HG03095 (cell line): ENCODE data around the gene CCDC40.

ENCODE experiments used
- ATAC-seq: cut with Tn5 transposase; IDR thresholded peaks from one replicate; pipeline ENCODE4 v1.9.1; 2021; ENCODE audit warnings: moderate library complexity; ENCODE audit not compliant: unreplicated experiment

CCDC40 gene

DNA sequence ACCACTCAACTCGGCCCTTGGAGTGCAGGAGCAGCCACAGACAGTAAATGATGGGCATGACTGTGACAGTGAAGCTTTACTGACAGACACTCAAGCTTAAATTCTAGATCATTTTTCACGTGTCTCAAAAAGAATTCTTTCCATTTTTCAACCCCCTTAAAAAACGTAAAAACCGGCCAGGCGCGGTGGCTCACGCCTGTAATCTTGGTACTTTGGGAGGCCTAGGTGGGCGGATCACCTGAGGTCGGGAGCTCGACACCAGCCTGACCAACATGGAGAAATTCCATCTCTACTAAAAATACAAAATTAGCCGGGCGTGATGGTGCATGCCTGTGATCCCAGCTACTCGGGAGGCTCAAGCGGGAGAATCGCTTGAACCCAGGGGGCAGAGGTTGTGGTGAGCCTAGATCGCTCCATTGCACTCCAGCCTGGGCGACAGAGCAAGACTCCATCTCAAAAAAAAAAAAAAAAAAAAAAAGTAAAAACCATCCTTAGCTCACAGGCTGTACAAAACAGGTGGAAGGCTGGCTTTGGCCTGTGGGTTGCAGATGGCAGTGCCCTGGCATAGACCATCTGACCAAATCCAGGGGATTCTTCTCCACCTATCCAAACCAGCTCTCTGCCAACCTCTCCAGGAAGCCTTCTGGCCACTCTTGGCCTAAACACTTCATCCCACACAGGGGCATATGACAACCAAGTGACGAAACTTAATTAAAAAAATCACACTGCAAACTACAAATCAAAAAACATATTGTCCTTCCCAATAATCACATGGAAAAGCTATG is 19.0 kb upstream of the CCDC40 start:
- no peak for ATAC-seq

- no peak for ATAC-seq
Measured at GRCh38 chr17:80018917-80019651, 17.4 kb upstream of the CCDC40 start.

DNA sequence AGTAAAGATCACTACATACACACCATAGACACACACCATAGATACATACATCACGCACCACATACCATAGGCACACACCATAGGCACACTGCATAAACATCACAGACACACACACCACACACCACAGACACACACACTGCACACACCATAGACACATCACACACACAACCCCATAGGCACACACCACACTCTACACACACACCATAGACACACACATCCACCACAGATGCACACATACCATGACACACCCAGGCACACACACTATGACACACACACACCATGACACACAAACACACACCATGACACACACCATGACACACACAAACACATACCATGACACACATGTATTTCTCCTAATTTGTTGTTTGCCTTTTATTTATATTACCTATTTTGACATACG is 14.8 kb upstream of the CCDC40 start:
- no peak for ATAC-seq

DNA sequence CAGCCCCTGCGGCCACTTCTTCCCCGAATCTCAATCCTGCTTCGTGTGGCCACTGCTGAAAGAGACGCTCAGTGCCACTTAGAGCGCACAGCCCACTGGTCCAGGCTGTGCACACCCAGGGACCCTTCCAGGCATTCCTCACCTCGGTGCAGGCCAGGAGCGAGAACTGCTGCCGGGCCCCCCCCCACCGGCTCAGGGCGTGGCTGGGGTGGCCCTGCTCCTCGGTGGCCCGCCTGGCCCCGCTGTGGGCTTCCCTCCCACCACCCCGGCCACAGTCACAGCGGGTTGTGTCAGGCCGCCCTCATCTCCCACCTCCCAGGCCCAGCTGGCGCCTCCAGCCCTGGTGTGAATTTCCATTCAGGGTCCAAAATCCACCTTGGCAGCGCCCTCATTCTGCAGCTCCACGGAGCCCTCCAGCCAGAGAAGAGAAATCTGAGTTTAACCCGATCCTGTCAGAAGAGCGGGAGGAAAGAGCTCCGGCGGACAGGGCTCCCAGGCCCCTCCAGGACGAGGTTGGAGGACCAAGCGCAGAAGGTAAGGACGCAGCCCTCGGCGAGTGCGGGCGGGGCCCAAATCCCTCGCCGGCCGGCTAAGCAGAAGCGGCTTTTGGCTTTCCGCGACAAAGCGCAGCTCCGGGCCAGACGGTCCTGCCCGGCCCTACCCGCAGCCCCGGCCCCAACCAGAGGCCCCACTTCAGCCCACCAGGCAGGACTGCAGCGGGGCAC is 12.8 kb upstream of the CCDC40 start:
- ATAC-seq = no peak

DNA sequence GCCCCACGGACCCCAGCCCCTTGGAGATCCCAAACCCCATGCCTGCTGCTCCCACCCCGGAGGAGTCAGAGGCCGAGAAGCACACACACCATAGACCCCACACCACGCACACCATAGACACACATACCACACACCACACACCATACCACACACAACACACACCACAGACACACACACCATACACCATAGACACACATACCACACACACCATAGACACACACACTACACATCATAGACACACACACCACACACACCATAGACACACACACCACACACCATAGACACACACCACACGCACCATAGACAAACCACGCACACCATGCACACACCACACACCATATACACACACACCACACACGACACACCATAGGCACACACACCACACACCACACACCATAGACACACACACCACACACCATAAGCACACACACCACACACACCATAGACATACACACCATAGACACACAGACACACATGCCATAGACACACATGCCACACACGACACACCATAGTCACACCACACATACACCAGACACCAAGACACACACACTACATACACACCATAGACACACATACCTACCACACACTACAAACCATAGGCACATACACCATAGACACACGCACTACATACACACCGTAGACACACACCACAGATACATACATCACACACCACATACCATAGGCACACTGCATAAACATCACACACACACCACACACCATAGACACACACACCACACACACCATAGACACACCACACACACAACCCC is 12.1 kb upstream of the CCDC40 start:
- no peak for ATAC-seq

DNA sequence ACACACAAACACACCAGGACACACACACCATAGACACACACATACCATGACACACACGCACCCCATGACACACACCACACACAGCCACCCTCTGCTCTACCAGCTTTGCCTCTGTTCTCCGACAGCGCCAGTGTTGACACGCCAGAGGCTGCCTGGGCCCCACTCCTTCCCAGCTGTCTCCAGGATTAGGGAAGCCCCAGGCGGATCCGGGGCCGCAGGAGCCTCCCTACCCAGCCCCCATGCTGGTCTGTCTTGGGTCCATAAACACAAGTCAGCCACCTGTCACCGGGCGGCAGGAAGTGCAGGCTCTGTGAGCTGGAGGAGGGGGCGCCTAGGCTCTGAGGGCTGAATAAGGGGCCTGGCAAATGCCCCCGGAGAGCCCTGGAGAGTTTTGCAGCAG is 11.3 kb upstream of the CCDC40 start:
- ATAC-seq = no peak

DNA sequence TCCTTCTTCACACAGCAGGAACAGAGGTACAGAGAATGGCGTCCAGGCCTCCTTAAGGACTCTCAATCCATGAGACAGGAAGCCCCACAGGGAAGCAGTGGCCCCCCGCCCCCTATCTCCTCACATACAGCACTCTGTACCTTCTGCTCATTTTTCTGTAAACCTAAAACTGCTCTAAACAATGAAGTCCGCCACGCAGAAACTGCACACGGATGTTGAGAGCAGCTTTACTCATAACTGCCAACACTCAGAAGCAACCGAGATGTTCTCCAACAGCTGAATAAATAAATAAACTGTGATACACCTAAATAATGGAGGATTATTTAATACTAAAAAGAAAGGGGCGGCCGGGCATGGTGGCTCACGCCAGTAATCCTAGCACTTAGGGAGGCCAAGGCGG is 10.6 kb upstream of the CCDC40 start:
- ATAC-seq = no peak

- ATAC-seq = no peak
Measured at GRCh38 chr17:80026359-80027042, 9.9 kb upstream of the CCDC40 start.

DNA sequence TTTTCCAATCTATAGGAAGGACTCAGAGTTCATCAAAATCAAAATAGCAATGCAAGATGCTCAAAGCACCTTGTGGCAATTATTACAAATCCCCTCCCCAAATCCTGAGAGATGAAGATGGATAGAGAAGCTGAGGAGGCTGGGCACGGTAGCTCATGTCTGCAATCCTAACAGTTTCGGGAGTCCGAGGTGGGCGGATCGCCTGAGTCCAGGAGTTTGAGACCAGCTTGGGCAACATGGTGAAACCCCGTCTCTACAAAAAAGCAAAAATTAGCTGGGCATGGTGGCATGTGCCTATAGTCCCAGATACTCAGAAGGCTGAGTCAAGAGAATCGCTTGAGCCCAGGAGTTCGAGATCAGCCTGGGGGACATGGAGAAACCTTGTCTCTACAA is 9.4 kb upstream of the CCDC40 start:
- no peak for ATAC-seq

DNA sequence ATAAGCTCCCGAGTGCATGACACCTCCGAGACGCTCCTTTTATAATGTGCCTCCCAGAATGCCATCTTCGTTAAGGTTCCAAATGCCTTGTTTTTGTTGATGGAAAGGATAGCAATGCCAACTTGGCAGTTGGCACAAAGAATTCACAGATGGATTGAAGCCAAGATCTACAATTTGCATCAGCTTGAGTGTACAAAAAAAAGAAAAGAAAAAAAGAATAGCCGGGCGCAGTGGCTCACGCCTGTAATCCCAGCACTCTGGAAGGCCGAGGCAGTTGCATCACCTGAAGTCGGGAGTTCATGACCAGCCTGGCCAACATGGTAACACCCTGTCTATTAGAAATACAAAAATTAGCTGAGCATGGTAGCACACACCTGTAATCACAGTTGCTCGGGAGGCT is 8.4 kb upstream of the CCDC40 start:
- no peak for ATAC-seq

DNA sequence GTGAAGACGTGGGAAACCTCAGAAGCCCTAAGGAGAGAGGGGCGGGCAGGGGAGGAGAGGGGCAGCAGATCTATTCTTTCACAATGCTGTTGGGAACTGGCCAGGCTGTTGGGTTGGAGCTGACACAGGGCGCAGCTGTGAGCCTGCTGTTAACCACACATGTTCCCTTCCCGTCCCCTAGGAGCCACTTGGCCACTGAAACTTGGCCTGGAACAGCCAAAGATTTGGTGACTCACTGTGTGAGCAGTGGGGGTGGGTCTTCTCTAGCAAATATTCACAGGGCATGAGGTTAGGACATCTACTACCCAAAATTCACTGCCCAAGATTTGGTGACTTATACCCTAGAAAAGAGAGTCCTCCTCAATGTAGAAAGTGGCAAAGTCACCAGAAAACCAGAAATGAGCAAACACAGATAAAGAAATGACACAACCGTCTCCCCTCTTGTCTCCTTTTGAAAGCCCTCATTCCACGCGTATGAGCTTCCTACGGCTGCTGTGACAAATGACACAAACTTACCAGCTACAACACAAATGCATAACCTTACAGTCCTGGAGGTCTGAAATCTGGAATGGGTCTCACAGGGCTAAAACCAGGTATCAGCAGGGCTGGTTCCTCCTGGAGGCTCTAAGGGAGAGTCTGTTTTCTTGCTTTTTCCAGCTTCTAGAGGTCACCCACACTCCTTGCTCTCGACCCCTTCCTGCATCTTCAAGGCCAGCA is 7.0 kb upstream of the CCDC40 start:
- ATAC-seq = no peak

- no peak for ATAC-seq
Measured at GRCh38 chr17:80030730-80031410, 5.6 kb upstream of the CCDC40 start.

GRCh38 chr17:80031691-80032430 is 4.6 kb upstream of the CCDC40 start:
- ATAC-seq = no peak

DNA sequence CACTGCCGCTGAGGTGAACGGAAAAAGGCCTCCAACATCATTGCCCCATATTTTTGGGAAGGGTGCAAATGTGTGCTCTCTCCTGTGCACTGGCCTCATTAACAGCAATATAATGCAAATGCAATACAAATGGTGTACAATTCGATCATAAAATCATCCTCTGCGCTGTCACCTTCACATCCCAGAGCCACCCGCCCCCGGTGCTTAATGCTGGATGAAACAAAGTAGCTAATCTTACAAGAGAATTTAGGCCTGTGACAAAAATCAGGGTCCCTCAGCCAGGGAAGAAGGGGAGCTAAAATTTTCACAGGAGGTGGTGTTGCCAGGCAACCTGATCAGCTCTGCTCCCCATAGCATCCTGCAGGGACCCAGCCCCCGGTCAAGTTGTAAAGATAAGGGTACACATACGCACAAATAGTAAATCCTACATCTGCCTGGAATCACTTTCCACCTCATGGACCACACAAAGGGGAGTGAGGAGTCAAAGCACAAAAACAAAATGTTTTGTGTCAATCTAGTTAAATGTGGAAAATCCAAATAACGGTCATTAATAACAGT is 3.7 kb upstream of the CCDC40 start:
- no peak for ATAC-seq

DNA sequence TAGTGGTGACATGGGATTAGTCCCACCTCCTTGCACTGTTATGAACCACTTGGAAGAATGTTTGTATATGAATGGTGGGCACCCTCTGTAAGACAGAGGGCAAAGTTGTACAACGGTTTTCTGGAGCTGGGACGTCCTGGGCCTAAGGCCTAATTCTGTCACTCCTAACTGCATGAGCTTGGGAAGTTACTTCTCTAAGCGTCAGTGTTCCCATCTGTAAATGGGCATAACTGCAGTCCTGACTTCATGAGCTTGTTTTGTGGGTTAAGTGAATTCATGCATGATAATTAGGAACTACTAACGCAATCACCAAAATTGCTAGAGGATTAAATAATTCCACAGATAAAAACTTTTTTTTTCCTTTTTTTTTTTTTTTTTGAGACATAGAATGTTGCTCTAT is 2.6 kb upstream of the CCDC40 start:
- ATAC-seq = no peak

DNA sequence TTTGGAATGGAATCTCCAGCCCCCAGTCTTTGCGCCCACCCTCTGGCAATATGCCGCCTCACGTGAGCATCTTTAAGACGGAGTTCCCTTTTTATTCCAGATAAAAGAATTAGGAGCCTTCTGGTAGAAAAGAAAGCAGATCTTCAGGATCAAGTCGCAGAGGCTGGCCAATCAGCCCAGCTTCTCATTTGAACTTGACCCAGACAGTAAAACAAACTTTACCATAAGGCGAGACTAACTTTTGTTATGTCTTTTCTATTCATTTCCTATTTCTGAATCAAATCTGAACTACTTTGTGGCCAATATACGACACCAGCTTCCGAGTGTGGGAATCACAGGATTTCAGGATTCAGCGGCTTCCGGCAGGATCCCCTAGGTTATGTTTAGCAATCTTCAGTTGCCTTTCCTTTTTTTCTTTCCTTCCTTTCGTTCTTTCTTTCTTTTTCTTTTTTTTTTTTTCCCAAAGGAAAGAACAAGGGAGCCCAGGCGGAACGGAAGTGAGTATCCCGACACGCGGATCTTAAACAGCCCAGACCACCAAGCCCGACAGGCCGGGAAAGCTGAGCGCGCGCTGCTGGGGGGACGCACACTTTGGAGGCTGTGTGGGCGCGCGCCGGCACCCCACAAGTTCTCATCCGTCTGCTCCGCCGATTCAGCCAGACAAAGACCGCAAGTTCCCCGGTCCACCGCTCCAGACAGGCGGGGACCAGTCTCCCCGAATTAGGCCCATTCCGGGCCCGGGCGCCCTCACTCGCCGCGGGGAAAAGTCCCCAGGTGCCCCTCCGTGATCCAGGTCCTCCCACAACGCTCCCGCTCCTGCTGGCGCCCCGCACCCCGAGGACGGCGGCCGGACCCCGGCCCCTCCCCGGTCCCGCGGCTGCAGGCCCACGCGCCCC is 1.4 kb upstream of the CCDC40 start:
- ATAC-seq = no peak

DNA sequence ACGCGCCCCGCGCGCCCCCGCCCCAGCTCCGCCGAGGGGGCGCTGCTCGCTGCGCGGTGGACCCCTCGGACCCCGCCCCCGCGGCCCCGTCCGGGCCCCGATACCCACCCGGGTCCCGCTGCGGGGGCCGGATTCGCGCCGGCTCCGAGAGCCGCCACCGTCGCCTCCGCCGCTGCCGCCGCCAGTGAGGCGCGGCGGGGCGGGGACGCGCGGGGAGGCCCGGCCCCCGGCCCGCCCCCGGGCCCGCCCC is 830 bp upstream of the CCDC40 start, which contains the start of gene TBC1D16:
TSS of gene TBC1D16 (minus strand) at position 186 of the 250 bp plus-strand sequence. CDS start 22,325 bp downstream, outside the sequence.
- no peak for ATAC-seq
